K562 (cell line): ENCODE results near the gene VWA8. TPM values are rescaled to one million over a fixed set of nuclear protein-coding genes. Genes with fewer than 3 reads are reported as not detected.

Experiments
- DDX20 ChIP-seq: fragments of 450-650 bp; IDR thresholded peaks from 2 replicates; pipeline ENCODE4 v1.6.1; 2016; ENCODE audit warnings: missing genetic modification characterization, low read depth, mild to moderate bottlenecking, missing compliant biosample characterization, moderate library complexity
- JUN ChIP-seq, 2 experiments: sonication (generic) in 1 of 2; formaldehyde crosslinking in 1 of 2; IDR thresholded peaks; 2 replicates each; pipeline versions ENCODE4 v1.6.1 to v1.8.0; 2012 to 2022; ENCODE audit warnings: borderline replicate concordance in 2 of 2, mild to moderate bottlenecking in 2 of 2, improper control_type of control experiment in 1 of 2, low read depth in 1 of 2, low read length in 1 of 2, missing genetic modification reagents in 1 of 2
- RUNX1 ChIP-seq: sonication (generic); IDR thresholded peaks from 2 replicates; pipeline ENCODE4 v1.6.1; 2016; ENCODE audit warnings: antibody characterized with exemption, low read depth
- SAP30 ChIP-seq: fragments of 200-600 bp; sonication (generic); IDR thresholded peaks from 2 replicates; pipeline ENCODE4 v1.6.1; 2012; ENCODE audit warnings: borderline replicate concordance, low read depth, mild to moderate bottlenecking, moderate library complexity, low read length, control low read depth, inconsistent platforms; ENCODE audit not compliant: insufficient read depth, poor library complexity, severe bottlenecking
- polyA plus RNA-seq, 8 experiments: library from polyadenylated mRNA; depleted of rRNA in 4 of 8; stranded (reverse) in 5 of 8; unstranded in 3 of 8; fragments of >200 nt; fragmentation: Nextera tagmentation in 2 of 8; fragmentation: Illumina TruSeq in 1 of 8; extraction: Ambion mirVana in 2 of 8; extraction: Trizol in 1 of 8; gene quantifications; 2 replicates each; pipeline versions ENCODE4 v1.2.1 to v1.2.3, GENCODE V29; 2011 to 2014; ENCODE audit warnings: inconsistent platforms in 1 of 8, missing spikeins in 1 of 8
- total RNA-seq, 7 experiments: library from RNA; depleted of rRNA in 6 of 7; stranded (reverse); fragments of >200 nt in 6 of 7; fragmentation: Illumina TruSeq in 2 of 7; extraction: Trizol in 2 of 7; gene quantifications; 2 replicates each; pipeline versions ENCODE4 v1.2.1 to v1.2.3, GENCODE V29; 2011 to 2021; ENCODE audit warnings: low replicate concordance in 1 of 7
- TF ChIP-seq, protein P1 (sequence below), 2 experiments: fragments of 200-800 bp in 1 of 2; sonication (Bioruptor generic) in 1 of 2; sonication (generic) in 1 of 2; formaldehyde crosslinking in 1 of 2; IDR thresholded peaks in 1 of 2; conservative IDR thresholded peaks in 1 of 2; 2 replicates each; pipeline versions ENCODE4 v1.5.0 to v1.6.1; 2016 to 2020; ENCODE audit warnings: missing compliant biosample characterization in 1 of 2, missing genetic modification characterization in 1 of 2, missing genetic modification reagents in 1 of 2
- TF ChIP-seq, protein P2 (sequence below): sonication (generic); formaldehyde crosslinking; IDR thresholded peaks from 2 replicates; pipeline ENCODE4 v1.8.0; 2023; ENCODE audit warnings: missing genetic modification reagents, mild to moderate bottlenecking, borderline replicate concordance
- TF ChIP-seq, protein P3 (sequence below), 3 experiments: fragments of 200-800 bp in 1 of 3; fragments of 250-450 bp in 1 of 3; fragments of 450-650 bp in 1 of 3; sonication (Bioruptor Pico) in 1 of 3; sonication (Bioruptor generic) in 1 of 3; formaldehyde crosslinking in 1 of 3; IDR thresholded peaks; 2 replicates each; pipeline versions ENCODE4 v1.6.1 to v1.8.0; 2016 to 2022; ENCODE audit warnings: mild to moderate bottlenecking in 2 of 3, missing genetic modification characterization in 2 of 3, missing compliant biosample characterization in 1 of 3, moderate library complexity in 1 of 3

Gene VWA8
- total and polyA plus RNA-seq, 9 of the 15 experiments (the other 6 are each of a cell fraction or from before 2014, with no cell fraction given): 2.1 to 18.5 (median 13.3) TPM

DNA sequence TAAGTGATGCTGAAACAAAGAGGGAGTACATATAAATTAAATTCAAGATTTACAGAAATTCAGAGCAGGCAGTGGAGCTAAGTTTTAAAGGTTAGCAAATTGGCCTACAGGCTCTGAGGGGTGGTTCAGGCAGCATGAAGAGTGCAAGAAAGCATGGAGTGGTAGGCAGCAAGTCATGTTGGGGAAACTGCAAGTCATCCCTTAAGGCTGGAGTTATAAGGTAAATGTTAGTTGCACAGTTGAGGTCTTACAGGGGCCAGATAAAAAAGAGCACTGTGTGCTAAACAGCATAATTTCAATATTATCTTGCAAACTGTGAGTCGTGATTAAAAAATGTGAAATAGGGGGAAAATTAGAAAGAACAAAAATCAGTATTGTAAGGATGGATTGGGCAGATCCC is 106.2 kb downstream of the VWA8 start (continued):
- TF ChIP-seq, protein P1, sequence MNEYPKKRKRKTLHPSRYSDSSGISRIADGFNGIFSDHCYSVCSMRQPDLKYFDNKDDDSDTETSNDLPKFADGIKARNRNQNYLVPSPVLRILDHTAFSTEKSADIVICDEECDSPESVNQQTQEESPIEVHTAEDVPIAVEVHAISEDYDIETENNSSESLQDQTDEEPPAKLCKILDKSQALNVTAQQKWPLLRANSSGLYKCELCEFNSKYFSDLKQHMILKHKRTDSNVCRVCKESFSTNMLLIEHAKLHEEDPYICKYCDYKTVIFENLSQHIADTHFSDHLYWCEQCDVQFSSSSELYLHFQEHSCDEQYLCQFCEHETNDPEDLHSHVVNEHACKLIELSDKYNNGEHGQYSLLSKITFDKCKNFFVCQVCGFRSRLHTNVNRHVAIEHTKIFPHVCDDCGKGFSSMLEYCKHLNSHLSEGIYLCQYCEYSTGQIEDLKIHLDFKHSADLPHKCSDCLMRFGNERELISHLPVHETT (CRISPR knock-in tag; conservative IDR thresholded peaks at IDR 0.05 in 1 of 2, IDR thresholded peaks at IDR 0.05 in 1 of 2): no peak
- no peak for TF ChIP-seq JUN (IDR thresholded peaks at IDR 0.05; ENCODE audit: borderline replicate concordance, low read depth, low read length)
- TF ChIP-seq JUN (CRISPR knock-in tag; IDR thresholded peaks at IDR 0.05; ENCODE audit: borderline replicate concordance): no peak
- no peak for TF ChIP-seq DDX20 (tag)
- TF ChIP-seq SAP30: no peak
- no peak for TF ChIP-seq RUNX1
- TF ChIP-seq, protein P2, sequence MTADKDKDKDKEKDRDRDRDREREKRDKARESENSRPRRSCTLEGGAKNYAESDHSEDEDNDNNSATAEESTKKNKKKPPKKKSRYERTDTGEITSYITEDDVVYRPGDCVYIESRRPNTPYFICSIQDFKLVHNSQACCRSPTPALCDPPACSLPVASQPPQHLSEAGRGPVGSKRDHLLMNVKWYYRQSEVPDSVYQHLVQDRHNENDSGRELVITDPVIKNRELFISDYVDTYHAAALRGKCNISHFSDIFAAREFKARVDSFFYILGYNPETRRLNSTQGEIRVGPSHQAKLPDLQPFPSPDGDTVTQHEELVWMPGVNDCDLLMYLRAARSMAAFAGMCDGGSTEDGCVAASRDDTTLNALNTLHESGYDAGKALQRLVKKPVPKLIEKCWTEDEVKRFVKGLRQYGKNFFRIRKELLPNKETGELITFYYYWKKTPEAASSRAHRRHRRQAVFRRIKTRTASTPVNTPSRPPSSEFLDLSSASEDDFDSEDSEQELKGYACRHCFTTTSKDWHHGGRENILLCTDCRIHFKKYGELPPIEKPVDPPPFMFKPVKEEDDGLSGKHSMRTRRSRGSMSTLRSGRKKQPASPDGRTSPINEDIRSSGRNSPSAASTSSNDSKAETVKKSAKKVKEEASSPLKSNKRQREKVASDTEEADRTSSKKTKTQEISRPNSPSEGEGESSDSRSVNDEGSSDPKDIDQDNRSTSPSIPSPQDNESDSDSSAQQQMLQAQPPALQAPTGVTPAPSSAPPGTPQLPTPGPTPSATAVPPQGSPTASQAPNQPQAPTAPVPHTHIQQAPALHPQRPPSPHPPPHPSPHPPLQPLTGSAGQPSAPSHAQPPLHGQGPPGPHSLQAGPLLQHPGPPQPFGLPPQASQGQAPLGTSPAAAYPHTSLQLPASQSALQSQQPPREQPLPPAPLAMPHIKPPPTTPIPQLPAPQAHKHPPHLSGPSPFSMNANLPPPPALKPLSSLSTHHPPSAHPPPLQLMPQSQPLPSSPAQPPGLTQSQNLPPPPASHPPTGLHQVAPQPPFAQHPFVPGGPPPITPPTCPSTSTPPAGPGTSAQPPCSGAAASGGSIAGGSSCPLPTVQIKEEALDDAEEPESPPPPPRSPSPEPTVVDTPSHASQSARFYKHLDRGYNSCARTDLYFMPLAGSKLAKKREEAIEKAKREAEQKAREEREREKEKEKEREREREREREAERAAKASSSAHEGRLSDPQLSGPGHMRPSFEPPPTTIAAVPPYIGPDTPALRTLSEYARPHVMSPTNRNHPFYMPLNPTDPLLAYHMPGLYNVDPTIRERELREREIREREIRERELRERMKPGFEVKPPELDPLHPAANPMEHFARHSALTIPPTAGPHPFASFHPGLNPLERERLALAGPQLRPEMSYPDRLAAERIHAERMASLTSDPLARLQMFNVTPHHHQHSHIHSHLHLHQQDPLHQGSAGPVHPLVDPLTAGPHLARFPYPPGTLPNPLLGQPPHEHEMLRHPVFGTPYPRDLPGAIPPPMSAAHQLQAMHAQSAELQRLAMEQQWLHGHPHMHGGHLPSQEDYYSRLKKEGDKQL: no peak
- TF ChIP-seq, protein P3, sequence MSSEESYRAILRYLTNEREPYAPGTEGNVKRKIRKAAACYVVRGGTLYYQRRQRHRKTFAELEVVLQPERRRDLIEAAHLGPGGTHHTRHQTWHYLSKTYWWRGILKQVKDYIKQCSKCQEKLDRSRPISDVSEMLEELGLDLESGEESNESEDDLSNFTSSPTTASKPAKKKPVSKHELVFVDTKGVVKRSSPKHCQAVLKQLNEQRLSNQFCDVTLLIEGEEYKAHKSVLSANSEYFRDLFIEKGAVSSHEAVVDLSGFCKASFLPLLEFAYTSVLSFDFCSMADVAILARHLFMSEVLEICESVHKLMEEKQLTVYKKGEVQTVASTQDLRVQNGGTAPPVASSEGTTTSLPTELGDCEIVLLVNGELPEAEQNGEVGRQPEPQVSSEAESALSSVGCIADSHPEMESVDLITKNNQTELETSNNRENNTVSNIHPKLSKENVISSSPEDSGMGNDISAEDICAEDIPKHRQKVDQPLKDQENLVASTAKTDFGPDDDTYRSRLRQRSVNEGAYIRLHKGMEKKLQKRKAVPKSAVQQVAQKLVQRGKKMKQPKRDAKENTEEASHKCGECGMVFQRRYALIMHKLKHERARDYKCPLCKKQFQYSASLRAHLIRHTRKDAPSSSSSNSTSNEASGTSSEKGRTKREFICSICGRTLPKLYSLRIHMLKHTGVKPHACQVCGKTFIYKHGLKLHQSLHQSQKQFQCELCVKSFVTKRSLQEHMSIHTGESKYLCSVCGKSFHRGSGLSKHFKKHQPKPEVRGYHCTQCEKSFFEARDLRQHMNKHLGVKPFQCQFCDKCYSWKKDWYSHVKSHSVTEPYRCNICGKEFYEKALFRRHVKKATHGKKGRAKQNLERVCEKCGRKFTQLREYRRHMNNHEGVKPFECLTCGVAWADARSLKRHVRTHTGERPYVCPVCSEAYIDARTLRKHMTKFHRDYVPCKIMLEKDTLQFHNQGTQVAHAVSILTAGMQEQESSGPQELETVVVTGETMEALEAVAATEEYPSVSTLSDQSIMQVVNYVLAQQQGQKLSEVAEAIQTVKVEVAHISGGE (CRISPR knock-in tag; IDR thresholded peaks at IDR 0.05): no peak
